B cell (primary cell): ENCODE results near the gene RCVRN.

ENCODE experiments used
- EZH2 ChIP-seq: IDR thresholded peaks from 2 replicates; pipeline ENCODE4 v1.6.1; 2012; ENCODE audit warnings: borderline replicate concordance, low read depth, mild to moderate bottlenecking, moderate library complexity, low read length; ENCODE audit not compliant: insufficient read depth, poor library complexity, severe bottlenecking
- TF ChIP-seq, protein P1 (sequence below): fragments of 200-600 bp; IDR thresholded peaks from one replicate; pipeline ENCODE4 v1.8.0; 2022; ENCODE audit warnings: antibody characterized with exemption, mild to moderate bottlenecking

DNA sequence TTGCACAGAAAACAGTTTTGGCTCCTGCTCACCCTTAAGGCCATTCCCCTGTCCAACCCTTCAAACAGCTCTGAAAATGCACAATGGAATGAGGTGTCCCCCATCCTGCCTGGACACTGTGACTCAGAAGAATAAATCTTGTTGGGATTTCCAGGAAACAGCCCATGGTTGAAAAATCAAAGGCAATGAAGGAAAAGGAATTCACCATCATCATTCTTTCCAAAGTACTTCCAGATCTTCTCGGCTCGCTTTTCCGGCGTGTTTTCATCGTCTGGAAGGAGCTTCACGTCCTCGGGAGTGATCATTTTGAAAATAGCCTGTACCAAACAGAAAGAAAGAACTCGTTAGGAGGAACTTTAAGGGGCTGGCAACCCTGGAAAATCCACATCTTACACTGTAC, 4.3 kb downstream of the RCVRN start:
- TF ChIP-seq, protein P1, sequence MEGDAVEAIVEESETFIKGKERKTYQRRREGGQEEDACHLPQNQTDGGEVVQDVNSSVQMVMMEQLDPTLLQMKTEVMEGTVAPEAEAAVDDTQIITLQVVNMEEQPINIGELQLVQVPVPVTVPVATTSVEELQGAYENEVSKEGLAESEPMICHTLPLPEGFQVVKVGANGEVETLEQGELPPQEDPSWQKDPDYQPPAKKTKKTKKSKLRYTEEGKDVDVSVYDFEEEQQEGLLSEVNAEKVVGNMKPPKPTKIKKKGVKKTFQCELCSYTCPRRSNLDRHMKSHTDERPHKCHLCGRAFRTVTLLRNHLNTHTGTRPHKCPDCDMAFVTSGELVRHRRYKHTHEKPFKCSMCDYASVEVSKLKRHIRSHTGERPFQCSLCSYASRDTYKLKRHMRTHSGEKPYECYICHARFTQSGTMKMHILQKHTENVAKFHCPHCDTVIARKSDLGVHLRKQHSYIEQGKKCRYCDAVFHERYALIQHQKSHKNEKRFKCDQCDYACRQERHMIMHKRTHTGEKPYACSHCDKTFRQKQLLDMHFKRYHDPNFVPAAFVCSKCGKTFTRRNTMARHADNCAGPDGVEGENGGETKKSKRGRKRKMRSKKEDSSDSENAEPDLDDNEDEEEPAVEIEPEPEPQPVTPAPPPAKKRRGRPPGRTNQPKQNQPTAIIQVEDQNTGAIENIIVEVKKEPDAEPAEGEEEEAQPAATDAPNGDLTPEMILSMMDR = no peak
- no peak for TF ChIP-seq EZH2
